Fibroblast of the conjunctiva (primary cell): ENCODE results near the gene CACFD1.
A peak's percentile ranks its signal among the peaks of the same experiment; 100 is the strongest.

Source experiments
- DNase-seq: peaks from one replicate; pipeline ENCODE4 v3.0.0-alpha.2; 2010; ENCODE audit warnings: low read depth

The CACFD1 gene

DNA sequence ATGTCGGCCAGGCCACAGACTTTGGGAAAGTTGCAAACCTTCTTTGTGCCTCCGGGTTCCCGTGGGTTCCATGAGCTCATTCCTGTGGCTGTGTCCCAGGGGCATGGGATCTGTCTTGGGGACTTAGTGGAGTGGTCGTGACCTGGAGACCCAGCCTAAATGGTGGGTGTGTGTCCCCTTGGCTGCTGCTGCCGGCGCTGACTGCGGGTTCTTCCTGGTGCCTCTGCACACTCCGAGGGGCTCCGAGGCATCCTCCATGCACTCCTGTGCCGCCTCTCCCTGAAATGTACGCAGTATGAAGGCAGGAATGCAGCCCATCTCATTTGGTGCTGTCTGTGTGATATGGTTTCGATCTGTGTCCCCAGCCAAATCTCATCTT, 40.1 kb downstream of the CACFD1 start:
- no peak for DNase-seq

DNA sequence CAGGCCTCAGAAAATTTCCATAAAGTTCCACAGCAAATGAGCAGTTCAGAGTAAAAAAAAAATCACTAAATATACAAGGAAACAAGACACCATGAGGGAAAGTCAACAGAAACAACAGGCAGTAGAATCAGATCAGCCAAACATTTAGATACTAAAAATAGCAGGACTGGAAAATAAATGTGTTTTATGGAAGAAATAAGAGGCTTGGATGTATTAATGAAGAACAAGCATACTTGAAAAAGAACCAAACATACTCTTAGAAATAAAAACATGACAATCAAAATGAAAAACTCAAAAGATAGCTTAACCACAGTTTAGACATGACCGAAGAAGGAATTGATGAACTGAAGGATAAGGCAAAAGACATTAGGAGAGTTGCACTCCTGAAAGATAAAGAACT, 42.3 kb downstream of the CACFD1 start:
- DNase-seq, result no peak

GRCh38 chr9:133505186-133505830, 45.5 kb downstream of the CACFD1 start:
- no peak for DNase-seq

GRCh38 chr9:133505901-133506652, 46.3 kb downstream of the CACFD1 start:
- DNase-seq, result peak; percentile 61

DNA sequence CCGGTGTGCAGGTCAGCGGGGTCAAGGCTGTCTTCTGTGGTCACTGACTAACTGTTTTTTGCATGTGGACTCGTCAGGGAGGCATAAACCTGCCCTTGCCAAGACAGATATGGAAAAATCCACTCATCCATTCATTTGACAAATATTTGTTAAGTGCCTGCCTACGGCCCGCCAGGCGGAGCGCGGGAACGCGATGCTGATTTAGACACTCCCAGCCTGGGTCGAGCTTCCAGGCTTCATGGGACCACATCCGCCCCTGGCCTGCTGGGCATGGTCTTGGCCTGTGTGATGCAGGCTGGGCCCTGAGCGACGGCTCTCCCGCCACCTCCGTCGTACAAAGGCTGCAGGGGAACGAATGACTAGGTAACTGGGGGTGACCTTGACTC, 46.9 kb downstream of the CACFD1 start:
- DNase-seq, result peak; percentile 51

- no peak for DNase-seq
Observed at GRCh38 chr9:133507246-133507965, 47.6 kb downstream of the CACFD1 start.

- no peak for DNase-seq
Observed at GRCh38 chr9:133508046-133508445, 48.3 kb downstream of the CACFD1 start.

GRCh38 chr9:133509179-133510083, 49.7 kb downstream of the CACFD1 start:
- DNase-seq, result no peak

- DNase-seq, result no peak
Observed at GRCh38 chr9:133510926-133511505, 51.2 kb downstream of the CACFD1 start.

- DNase-seq, result no peak
Observed at GRCh38 chr9:133511607-133512006, 51.8 kb downstream of the CACFD1 start.

- DNase-seq, result no peak
Observed at GRCh38 chr9:133512253-133513213, 52.8 kb downstream of the CACFD1 start.

- DNase-seq, result no peak
Observed at GRCh38 chr9:133513214-133514100, 53.7 kb downstream of the CACFD1 start.

DNA sequence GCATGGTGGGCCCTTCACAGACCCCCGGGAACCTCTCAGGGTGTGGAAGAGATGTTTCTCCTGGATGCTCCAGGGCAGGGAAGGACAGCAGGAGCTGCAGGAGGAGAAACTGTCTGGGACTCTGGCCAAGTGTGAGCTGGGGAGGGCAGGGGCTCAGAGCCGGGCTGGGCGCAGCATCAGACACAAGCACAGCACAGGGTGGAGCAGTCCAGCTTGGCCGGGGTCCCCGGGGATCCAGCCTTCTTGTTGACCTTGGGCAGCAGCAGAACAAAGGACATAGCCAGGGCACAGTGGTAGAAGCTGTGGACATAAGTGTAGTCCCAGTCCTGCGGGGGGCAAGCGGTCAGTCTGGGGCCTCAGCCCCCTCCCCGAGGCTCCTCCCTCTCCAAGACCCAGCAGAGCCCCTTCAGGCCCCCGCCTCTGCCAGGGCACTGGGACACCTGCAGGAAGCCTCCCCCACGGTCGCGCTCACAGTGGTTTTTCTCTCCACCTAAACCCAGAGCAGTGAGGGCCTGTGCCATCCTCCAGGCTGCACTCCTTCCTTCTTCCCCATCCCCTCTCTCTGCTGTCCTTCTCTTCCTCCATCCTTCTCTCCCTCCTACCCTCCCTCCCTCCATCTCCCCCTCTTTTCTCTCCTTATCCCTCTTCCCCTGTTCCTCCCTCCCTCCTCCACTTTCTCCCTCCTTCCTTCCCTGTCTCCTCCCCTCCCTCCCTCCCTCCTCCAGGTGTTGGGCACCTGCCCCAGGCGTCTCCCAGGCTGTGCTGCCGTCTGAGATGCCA, 54.9 kb downstream of the CACFD1 start:
- no peak for DNase-seq

- no peak for DNase-seq
Observed at GRCh38 chr9:133515240-133515610, 55.4 kb downstream of the CACFD1 start.

- no peak for DNase-seq
Observed at GRCh38 chr9:133515615-133516255, 56.0 kb downstream of the CACFD1 start.

- no peak for DNase-seq
Observed at GRCh38 chr9:133516256-133516960, 56.6 kb downstream of the CACFD1 start.

DNA sequence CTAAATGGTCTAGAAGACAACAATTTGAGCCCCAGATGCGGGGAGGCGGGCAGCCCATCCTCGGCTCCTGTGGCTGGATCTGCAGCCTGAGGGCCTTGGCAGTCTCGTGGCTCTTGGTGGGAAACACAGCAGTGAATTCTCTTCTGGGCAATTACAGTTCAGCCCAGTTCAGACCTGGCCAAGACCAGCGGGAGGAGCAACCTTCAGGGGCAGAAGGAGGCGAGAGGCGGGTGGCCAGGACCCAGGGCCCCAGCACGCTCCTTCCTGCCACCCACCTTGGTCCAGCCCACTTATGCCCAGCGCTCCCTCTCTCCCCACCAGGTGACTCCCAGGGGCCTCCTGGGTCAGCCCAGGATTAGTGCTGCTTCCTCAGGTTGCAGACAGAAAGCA, 57.2 kb downstream of the CACFD1 start:
- DNase-seq, result no peak

DNA sequence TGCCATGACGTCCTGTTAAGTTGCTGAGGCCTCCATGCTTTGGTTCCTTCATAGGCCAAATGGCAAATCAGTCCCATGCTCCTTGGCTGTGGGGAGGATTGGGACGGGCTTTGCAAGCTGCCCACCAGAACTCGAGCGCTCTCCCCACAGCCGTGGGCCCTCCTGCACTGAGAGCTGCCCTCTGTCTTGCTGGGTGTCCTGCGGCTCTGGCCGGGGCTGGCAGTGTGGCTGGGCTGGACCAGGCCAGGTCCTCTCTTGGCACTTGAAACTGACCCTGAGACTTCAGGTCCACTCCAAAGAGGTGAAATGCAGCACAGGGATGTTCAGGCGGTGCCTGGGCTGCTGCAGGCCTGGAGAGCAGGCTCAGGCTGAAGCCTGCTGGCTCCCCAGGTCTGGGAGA, 57.9 kb downstream of the CACFD1 start:
- DNase-seq, result no peak
